AG04449 (cell line): ENCODE measurements around the gene QRICH2.
"Not testable (repeated sequence)": the region's sequence is repeated elsewhere in the genome, so short reads cannot be mapped to it uniquely, and the experiment has no call there.

Source experiments
- CTCF ChIA-PET: fragments of 350-600 bp; formaldehyde crosslinking; extraction: SDS; loops from one replicate; lab custom pipeline; 2021; ENCODE audit warnings: antibody characterized with exemption; lab: Yijun Ruan, JAX
- POLR2A ChIA-PET: fragments of 400-600, 350-600 bp; formaldehyde crosslinking; extraction: SDS; loops from one replicate; lab custom pipeline; 2020; ENCODE audit warnings: antibody characterized with exemption, inconsistent platforms; lab: Yijun Ruan, JAX
- DNase-seq: peaks from one replicate; pipeline ENCODE4 v3.0.0-alpha.2; 2010; ENCODE audit warnings: low read depth, low spot score
- H3K4me3 ChIP-seq: 2 replicates; pipeline ENCODE4 v1.5.1; 2011; ENCODE audit warnings: low read depth, mild to moderate bottlenecking, control low read depth, low read length
- CTCF ChIP-seq: IDR thresholded peaks from one replicate; pipeline ENCODE4 v1.5.1; 2011; ENCODE audit warnings: mild to moderate bottlenecking, moderate library complexity, low read length, control low read depth, inconsistent platforms; ENCODE audit not compliant: insufficient read depth; ENCODE audit errors: missing control alignments

Gene QRICH2

GRCh38 chr17:76353599-76354316, 45.7 kb upstream of the QRICH2 start, which contains the start of gene PRPSAP1:
TSS of gene PRPSAP1 (minus strand) at chr17:76353916. CDS start at chr17:76353703, 213 bp downstream.
- peak within 1 kb of the TSS; percentile 90 for H3K4me3 ChIP-seq
- ChIA-PET POLR2A (interaction anchor here (0.8 to 3.8 kb wide), 6 partner anchors 8 to 144 kb away, joined by 3 to 47 read pairs (median 4); partner anchors contain the start of gene SPHK1), CTCF (interaction anchor here (0.7 to 4.2 kb wide), 15 partner anchors 9 to 127 kb away, joined by 3 to 74 read pairs (median 4); partner anchors contain the start of genes QRICH2 and SPHK1)
- peak; percentile 64 for TF ChIP-seq CTCF
- DNase-seq, result no peak

- ChIA-PET CTCF (interaction anchor here (1.0 to 4.2 kb wide), 12 partner anchors 9 to 127 kb away, joined by 3 to 74 read pairs (median 7); partner anchors contain the start of genes QRICH2 and SPHK1), POLR2A (interaction anchor here (0.8 to 3.8 kb wide), 7 partner anchors 7 to 145 kb away, joined by 3 to 47 read pairs (median 4); partner anchors contain the start of gene SPHK1)
- DNase-seq, result no peak
- H3K4me3 ChIP-seq, result peak overlapping the region; percentile 90
- TF ChIP-seq CTCF, result no peak
Observed at GRCh38 chr17:76353004-76353598, 45.0 kb upstream of the QRICH2 start.

- no peak for DNase-seq
- H3K4me3 ChIP-seq, result peak overlapping the region; percentile 27
- ChIA-PET CTCF (interaction anchor here (0.9 to 4.2 kb wide), 10 partner anchors 12 to 72 kb away, joined by 3 to 74 read pairs (median 12); partner anchors contain the start of gene SPHK1), POLR2A (interaction anchor here (1.8 to 3.8 kb wide), 2 partner anchors 10 to 32 kb away, joined by 7 to 47 read pairs; partner anchors contain the start of gene SPHK1)
- TF ChIP-seq CTCF, result no peak
Observed at GRCh38 chr17:76351526-76352071, 43.5 kb upstream of the QRICH2 start.

DNA sequence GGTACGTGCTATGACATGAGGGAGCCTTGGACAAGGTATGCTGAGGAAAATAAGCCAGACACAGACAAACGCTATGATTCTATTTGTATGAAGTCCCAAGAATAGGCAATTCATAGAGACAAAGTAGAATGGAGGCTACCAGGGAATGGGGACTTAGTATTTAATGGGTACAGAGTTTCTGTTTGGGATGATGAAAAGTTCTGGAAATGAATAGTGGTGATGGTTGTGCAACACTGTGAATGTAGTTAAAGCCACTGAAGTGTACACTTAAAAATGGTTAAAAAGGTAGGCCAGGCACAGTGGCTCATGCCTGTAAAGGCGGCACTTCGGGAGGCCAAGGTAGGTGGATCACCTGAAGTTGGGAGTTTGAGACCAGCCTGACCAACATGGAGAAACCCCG, 42.4 kb upstream of the QRICH2 start:
- no peak for DNase-seq
- H3K4me3 ChIP-seq, result no peak overlapping the region
- ChIA-PET POLR2A (no interaction called here), CTCF (interaction anchor here (1.5 to 4.2 kb wide), 3 partner anchors 33 to 47 kb away, joined by 3 to 74 read pairs (median 9); partner anchors contain the start of gene SPHK1)
- no peak for TF ChIP-seq CTCF

DNA sequence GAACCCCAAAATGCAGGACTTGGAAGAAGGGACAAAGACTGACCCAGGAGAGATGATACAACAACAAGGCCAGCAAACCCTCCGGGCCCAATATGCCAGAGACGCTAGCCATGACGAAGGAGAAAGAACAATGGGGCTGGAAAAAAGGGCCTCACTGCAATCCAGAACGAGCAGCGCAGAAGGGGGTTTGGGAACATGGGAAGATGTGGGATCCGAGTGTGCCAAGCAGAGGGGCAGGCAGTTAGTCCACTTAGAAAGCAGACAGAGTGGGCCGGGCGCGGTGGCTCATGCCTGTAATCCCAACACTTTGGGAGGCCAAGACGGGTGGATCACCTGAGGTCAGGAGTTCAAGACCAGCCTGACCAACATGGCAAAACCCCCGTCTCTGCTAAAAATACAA, 38.9 kb upstream of the QRICH2 start:
- CTCF ChIA-PET, result interaction anchor here (1.0 to 1.1 kb wide), 2 partner anchors 8 to 19 kb away, joined by 3 read pairs; no protein-coding TSS in a partner anchor
- DNase-seq, POLR2A ChIA-PET, H3K4me3 ChIP-seq: not testable (repeated sequence)

DNA sequence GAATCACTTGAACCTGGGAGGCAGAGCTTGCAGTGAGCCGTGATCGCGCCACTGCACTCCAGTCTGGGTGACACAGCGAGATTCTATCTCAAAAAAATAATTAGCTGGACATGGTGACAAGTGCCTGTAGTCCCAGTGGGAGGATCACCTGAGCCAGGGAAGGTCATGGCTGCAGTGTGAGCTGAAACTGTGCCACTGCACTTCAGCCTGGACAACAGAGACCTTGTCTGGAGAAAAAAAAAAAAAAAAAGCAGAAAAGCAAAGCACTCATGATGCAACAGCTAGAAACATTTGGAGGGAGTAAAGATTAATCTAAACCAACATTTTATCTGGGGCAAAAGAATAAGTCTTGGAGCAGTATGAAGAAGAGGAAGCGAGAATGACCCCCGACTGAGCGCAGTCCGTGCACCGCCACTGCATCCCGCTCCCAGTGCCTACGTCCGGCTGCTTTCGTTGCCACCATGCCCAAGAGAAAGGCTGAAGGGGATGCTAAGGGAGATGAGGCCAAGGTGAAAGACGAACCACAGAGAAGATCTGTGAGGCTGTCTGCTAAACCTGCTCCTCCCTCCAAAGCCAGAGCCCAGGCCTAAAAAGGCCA, 37.4 kb upstream of the QRICH2 start:
- H3K4me3 ChIP-seq, result no peak overlapping the region
- no peak for DNase-seq
- ChIA-PET POLR2A (interaction anchor here (1.5 kb wide), 1 partner anchor 8 kb away, joined by 4 read pairs; the partner anchor contains the start of gene PRPSAP1), CTCF (interaction anchor here (3.5 kb wide), 1 partner anchor 8 kb away, joined by 10 read pairs; the partner anchor contains the start of gene PRPSAP1)
- TF ChIP-seq CTCF, result no peak
